GM21447 (cell line): ENCODE results near the gene MT1M.
"Not testable (repeated sequence)": the region's sequence is repeated elsewhere in the genome, so short reads cannot be mapped to it uniquely, and the experiment has no call there.

ENCODE experiments used
- ATAC-seq: cut with Tn5 transposase; IDR thresholded peaks from one replicate; pipeline ENCODE4 v1.9.1; 2021; ENCODE audit not compliant: unreplicated experiment

The MT1M gene

DNA sequence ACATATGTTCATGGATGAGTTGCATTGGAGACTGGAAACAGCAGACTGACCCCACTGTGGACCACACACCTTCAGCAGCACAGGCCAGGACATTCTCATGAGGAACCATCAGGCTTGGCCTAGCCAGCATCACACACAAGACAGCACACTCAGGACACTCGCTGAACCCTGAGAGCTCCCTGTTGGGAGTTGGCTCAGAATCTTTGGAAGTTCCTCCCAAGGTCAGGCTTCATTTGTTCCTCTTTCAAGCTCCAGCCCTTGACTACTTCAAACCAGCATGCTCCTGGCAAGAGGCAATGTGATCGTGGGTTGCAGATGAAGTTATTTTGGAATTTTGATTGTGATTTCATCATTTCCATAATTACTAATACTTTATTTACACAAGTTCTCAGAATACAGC is 39.2 kb downstream of the MT1M start:
- ATAC-seq, result not testable (repeated sequence)

DNA sequence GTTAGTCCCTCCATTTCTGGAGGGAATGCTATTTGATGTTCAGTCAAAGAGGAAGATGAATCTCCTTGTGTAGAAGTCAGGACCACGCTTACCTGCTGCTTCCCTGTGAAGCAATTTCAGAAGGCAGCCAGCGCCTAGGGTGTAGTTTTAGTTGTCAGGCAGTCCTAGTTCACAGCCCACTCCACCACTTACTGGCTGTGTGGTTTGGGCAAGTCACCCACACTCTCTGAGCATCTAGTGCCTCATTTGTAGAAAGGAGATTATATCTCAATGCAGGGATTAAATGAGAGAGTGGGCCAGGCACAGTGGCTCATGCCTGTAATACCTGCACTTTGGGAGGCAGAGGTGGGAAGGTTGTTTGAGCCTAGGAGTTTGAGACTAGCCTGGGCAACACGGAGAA is 39.7 kb downstream of the MT1M start:
- ATAC-seq, result not testable (repeated sequence)

DNA sequence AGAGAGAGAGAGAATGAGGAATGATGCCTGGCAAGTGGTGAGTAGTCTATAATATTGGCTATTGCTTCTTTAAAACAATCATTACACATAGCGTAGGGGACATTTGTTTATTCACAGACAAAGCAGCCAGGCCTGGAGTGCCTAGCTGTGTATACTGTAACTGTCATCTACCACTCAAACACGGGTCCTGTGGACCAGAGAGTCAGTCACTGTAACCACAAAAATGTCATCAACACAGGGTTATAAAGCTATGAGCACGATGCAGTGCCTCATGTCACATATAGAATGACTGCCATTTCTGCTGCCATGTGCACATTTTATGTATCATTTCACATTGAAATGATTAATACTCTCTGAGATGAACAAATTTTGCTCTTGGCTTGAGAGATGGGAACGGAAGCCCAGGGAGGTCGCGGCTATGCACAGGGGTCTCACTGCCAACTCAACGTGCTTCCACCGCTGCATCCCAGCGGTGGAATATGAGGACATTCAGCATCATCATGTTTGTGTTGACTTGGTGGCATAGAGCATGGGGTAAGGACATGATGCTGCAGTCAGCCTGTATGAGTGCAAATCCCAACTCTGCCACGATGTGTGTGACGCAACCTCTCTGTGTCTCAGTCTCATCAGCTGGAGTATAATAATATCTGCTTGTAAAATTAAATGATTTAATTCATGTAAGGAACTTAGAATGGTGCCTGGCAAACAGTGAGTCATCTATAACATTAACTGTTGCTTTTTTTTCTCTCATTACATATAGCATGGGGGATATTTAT is 40.5 kb downstream of the MT1M start:
- no peak for ATAC-seq

DNA sequence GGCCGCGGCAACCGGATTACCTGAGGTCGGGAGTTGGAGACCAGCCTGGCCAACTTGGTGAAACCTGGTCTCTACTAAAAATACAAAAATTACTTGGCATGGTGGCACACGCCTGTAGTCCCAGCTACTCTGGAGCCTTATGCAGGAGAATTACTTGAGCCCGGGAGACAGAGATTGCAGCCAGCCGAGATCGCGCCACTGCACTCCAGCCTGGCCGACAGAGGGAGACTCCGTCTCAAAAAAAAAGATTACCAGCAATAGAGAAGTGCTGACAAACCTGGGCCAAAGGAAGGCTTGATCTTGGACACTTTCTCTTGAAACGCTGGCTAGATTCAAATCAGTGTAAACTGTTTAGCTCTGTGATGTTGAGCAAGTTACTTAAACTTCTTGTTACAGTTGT is 41.5 kb downstream of the MT1M start:
- no peak for ATAC-seq

DNA sequence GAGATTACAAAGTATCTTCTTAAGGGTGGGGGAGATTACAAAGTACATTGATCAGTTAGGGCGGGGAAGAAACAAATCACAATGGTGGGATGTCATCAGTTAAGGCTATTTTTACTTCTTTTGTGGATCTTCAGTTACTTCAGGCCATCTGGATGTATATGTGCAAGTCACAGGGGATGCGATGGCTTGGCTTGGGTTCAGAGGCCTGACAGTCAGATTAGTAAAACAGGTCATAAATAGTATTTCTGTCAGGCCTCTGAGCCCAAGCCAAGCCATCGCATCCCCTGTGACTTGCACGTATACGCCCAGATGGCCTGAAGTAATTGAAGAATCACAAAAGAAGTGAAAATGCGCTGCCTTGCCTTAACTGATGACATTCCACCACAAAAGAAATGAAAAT is 42.1 kb downstream of the MT1M start:
- not testable (repeated sequence) for ATAC-seq

DNA sequence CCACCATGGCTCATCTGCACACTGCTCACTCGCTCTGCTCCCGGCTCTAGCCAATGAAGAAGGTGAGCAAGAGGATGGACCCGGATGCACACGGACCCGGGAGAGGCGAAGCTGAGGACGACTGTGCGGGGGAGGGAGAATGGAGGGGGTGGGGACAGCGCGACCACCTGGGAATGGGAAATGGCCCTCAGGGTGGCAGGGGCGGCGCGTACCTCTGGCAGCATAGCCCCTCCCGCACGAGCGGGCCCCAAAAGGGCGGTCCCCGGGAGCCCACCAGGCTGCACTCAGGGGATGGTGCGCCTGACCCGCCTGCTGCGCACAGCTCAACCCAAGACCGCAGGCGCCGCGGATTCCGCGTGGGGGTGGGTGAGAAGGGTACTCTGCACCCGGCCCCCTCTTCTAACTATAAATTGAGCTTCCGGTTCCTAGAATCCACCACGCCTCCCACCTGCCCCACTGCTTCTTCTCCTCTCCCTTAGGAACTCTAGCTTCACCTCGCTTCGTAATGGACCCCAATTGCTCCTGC is 43.3 kb downstream of the MT1M start:
- ATAC-seq, result no peak

DNA sequence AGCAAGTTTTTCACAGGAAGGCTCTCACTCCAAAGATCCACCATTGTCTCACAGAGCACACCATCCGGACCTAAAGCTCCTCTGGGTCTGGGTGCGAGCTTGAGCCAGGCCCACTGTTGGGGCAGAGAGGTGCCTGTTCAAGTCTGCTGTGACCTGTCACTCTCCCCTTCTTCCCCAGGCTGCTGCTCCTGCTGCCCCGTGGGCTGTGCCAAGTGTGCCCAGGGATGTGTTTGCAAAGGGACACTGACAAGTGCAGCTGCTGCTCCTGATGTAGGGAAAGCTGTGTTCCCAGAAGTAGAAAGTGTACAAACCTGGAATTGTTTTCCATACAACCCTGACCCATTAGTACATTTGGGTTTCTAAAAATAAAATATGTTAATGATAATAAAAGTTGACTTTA is 45.0 kb downstream of the MT1M start:
- ATAC-seq, result no peak

DNA sequence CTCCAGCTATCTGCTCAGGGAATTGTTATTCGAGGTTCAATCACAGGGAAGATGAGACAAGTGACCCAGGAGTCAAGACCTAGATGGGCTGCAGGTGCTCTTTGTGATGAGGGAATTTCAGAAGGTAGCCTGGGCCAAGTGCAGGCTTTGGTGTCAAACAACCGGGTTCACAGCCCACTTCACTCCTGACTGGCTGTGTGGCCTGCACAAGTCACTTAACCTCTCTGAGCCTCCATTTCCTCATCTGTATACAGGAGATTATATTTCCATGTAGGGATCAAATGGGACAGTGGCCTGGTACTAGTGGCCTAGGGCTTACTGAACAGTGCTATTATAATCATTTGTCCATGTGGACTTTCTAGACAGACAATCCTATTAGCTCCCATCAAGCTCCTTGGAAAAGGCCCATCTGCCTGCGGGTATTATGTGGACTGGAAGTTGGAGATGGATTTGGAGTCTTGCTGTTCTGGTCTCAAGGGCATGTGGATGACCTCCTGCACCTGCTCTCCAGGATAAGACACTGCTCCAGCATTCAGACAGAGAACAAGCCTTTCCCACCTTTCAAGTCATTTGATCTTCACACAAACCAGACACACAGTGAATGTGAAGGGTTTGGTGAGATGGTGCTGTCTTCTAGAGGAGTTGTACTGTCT is 46.7 kb downstream of the MT1M start:
- no peak for ATAC-seq

DNA sequence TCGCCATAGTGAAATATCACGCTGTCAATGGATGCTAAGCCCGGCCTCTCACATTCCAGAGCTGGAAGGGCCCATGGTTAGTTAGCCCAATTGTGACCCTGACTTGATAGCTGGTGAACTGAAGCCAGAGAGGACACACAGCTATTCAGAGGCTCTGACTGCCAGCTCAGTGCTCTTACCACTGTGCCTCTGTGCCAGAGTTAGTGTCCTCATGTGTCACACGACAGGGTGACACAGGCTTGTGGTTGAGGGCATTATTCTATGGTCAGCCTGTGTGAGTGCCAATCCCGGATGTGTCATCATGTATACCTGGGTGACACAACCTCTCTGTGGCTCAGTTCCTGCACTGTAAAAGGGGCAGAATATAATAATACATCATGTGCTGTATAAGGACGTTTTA is 47.4 kb downstream of the MT1M start:
- ATAC-seq, result no peak

DNA sequence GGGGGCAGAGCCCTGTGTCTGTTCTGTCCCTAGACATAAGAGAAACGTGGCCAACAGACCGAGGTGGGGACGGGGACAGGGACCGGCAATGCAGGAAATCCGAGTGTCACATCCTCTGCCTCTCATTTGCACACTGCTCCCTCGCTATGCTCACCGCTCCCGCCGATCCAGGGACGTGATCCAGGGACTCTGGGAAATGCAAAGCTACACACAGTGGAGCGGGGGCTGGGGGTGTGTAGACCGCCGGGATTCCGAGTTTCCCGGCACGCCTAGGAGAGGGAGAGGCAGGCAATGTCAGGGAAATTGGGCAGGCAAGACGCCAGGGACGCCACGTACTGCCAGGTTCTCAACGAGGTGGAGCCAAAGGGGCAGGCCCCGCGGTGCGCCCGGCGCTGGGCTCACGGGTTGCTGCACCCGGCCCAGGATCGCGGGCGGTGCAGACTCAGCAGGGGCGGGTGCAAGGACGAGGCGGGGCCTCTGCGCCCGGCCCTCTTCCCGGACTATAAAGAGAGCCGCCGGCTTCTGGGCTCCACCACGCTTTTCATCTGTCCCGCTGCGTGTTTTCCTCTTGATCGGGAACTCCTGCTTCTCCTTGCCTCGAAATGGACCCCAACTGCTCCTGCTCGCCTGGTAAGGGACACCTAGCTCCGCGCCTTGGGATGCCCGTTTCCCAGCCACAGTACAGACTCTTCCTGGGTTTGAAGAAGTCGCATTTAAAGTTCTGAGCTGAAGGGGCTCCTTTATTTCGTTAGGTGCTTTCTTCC is 49.7 kb downstream of the MT1M start, which contains the start of gene MT1X:
Gene MT1X (plus strand): TSS at position 532 of the 764 bp plus-strand sequence. CDS start 71 bp downstream, at position 603.
- ATAC-seq, result peak; percentile 94

DNA sequence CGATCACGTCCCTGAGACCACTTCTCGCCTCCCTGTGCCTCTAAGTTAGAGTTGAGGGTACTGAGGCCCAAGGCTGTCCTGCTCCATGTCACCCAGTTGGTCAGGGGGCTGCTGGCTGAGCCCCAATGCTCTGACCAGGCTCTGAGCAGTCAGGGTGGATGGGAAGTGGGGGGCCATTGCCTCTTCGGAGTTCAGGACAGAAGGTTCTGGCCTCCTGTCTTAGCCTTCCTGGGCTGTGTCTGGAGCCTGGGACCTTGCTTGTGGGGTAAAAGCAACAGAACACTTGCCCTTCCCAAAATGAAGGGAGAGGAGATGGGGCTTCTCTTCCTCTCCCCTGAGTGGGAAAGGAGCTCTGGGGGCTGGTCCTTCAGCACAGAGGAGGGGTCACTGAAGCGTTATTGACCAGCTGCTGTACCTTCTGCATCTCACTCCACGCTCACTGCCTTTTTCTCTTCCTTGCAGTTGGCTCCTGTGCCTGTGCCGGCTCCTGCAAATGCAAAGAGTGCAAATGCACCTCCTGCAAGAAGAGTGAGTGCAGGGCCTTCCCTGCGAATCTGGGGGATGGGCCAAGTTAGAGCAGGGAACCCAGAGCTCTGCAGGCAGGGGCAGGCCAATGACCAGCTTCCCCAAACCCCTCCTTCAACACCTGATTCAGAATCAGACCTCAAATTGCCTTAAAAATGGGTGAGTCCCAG is 50.4 kb downstream of the MT1M start:
- ATAC-seq, result peak; percentile 3
